H9 (cell line): ENCODE results near the gene ADAM11. TPM values are rescaled to one million over a fixed set of nuclear protein-coding genes. Genes with fewer than 3 reads are reported as not detected.

Experiments
- DNase-seq: peaks from one replicate; pipeline ENCODE4 v3.0.0-alpha.2; 2017
- H2AFZ ChIP-seq: one replicate; pipeline ENCODE4 v1.6.1; 2013; ENCODE audit warnings: mild to moderate bottlenecking, low read length, control low read depth, moderate library complexity
- H2AK5ac ChIP-seq: 2 replicates; pipeline ENCODE4 v1.6.1; 2013; ENCODE audit warnings: low read length, control low read depth, mixed read lengths; ENCODE audit not compliant: insufficient read length
- H2BK120ac ChIP-seq: one replicate; pipeline ENCODE4 v1.6.1; 2013; ENCODE audit warnings: low read depth, mild to moderate bottlenecking, low read length, control low read depth, inconsistent platforms; ENCODE audit not compliant: poor library complexity, severe bottlenecking
- H2BK12ac ChIP-seq: 2 replicates; pipeline ENCODE4 v1.6.1; 2013; ENCODE audit warnings: low read length, control low read depth, mixed read lengths, low read depth; ENCODE audit not compliant: insufficient read length
- H2BK15ac ChIP-seq: 2 replicates; pipeline ENCODE4 v1.6.1; 2013; ENCODE audit warnings: low read depth, low read length, control low read depth
- H2BK20ac ChIP-seq: one replicate; pipeline ENCODE4 v1.6.1; 2013; ENCODE audit warnings: low read depth, mild to moderate bottlenecking, low read length, control low read depth, inconsistent platforms; ENCODE audit not compliant: poor library complexity, severe bottlenecking
- H2BK5ac ChIP-seq: 2 replicates; pipeline ENCODE4 v1.6.1; 2013; ENCODE audit warnings: low read length, control low read depth, mixed read lengths; ENCODE audit not compliant: insufficient read length
- H3K14ac ChIP-seq: 2 replicates; pipeline ENCODE4 v1.6.1; 2013; ENCODE audit warnings: low read length, control low read depth; ENCODE audit not compliant: insufficient read depth
- H3K18ac ChIP-seq: 2 replicates; pipeline ENCODE4 v1.6.1; 2013; ENCODE audit warnings: low read depth, mild to moderate bottlenecking, mixed read lengths, low read length, control low read depth; ENCODE audit not compliant: insufficient read length
- H3K23ac ChIP-seq: 2 replicates; pipeline ENCODE4 v1.6.1; 2013; ENCODE audit warnings: low read length, control low read depth, mixed read lengths, low read depth; ENCODE audit not compliant: insufficient read length
- H3K23me2 ChIP-seq: 2 replicates; pipeline ENCODE4 v1.6.1; 2013; ENCODE audit warnings: low read depth, mild to moderate bottlenecking, mixed read lengths, low read length, control low read depth; ENCODE audit not compliant: insufficient read length, poor library complexity, severe bottlenecking
- H3K27ac ChIP-seq: 2 replicates; pipeline ENCODE4 v1.5.1; 2013; ENCODE audit warnings: low read length, control low read depth, mixed read lengths, low read depth; ENCODE audit not compliant: insufficient read length
- H3K27me3 ChIP-seq: 2 replicates; pipeline ENCODE4 v1.6.1; 2013; ENCODE audit warnings: low read length, control low read depth, inconsistent platforms; ENCODE audit not compliant: insufficient read depth
- H3K4ac ChIP-seq: 2 replicates; pipeline ENCODE4 v1.6.1; 2013; ENCODE audit warnings: low read depth, mild to moderate bottlenecking, control low read depth, inconsistent platforms, low read length, moderate library complexity
- H3K4me1 ChIP-seq: 2 replicates; pipeline ENCODE4 v1.6.1; 2013; ENCODE audit warnings: low read length, control low read depth, inconsistent platforms; ENCODE audit not compliant: insufficient read depth
- H3K4me2 ChIP-seq: 2 replicates; pipeline ENCODE4 v1.6.1; 2013; ENCODE audit warnings: low read length, control low read depth, mixed read lengths; ENCODE audit not compliant: insufficient read length, insufficient read depth
- H3K56ac ChIP-seq: 2 replicates; pipeline ENCODE4 v1.6.1; 2013; ENCODE audit warnings: low read depth, mild to moderate bottlenecking, mixed read lengths, low read length, control low read depth; ENCODE audit not compliant: insufficient read length
- H3K79me1 ChIP-seq: 2 replicates; pipeline ENCODE4 v1.6.1; 2013; ENCODE audit warnings: low read depth, mild to moderate bottlenecking, moderate library complexity, low read length, control low read depth, inconsistent platforms; ENCODE audit not compliant: insufficient read depth, poor library complexity, severe bottlenecking
- H3K79me2 ChIP-seq: 2 replicates; pipeline ENCODE4 v1.6.1; 2013; ENCODE audit warnings: low read length, control low read depth, inconsistent platforms; ENCODE audit not compliant: insufficient read depth
- H3K9ac ChIP-seq: 2 replicates; pipeline ENCODE4 v1.6.1; 2013; ENCODE audit warnings: low read length, control low read depth, mixed read lengths; ENCODE audit not compliant: insufficient read length; ENCODE audit errors: extremely low read depth
- H3K9me3 ChIP-seq: one replicate; pipeline ENCODE4 v1.6.1; 2013; ENCODE audit warnings: low read depth, low read length, inconsistent platforms; ENCODE audit not compliant: control insufficient read depth
- H3T11ph ChIP-seq: one replicate; pipeline ENCODE4 v1.6.1; 2013; ENCODE audit warnings: mild to moderate bottlenecking, low read length, control low read depth, inconsistent platforms
- H4K20me1 ChIP-seq: one replicate; pipeline ENCODE4 v1.6.1; 2013; ENCODE audit not compliant: control insufficient read depth, insufficient read length, insufficient read depth
- H4K5ac ChIP-seq: 2 replicates; pipeline ENCODE4 v1.6.1; 2013; ENCODE audit warnings: low read depth, mild to moderate bottlenecking, mixed read lengths, low read length, control low read depth; ENCODE audit not compliant: insufficient read length
- H4K8ac ChIP-seq: replicated peaks from 2 replicates; pipeline ENCODE4 v1.6.1; 2013; ENCODE audit warnings: low read length, control low read depth, mixed read lengths, low read depth; ENCODE audit not compliant: insufficient read length
- H4K91ac ChIP-seq: 2 replicates; pipeline ENCODE4 v1.6.1; 2013; ENCODE audit warnings: low read depth, mild to moderate bottlenecking, moderate library complexity, mixed read lengths, low read length, control low read depth; ENCODE audit not compliant: insufficient read length
- H3K27ac Mint-ChIP-seq, 3 experiments: 2 replicates in 2 of 3; 3 replicates in 1 of 3; pipeline ENCODE4 v1.8.0; 2020 to 2021; ENCODE audit warnings: mixed read lengths in 3 of 3, mild to moderate bottlenecking in 1 of 3, moderate library complexity in 1 of 3
- H3K27me3 Mint-ChIP-seq: 2 replicates; pipeline ENCODE4 v1.8.0; 2021; ENCODE audit warnings: low read depth, mild to moderate bottlenecking, moderate library complexity, mixed read lengths
- H3K36me3 Mint-ChIP-seq, 3 experiments: 2 replicates in 2 of 3; 3 replicates in 1 of 3; pipeline ENCODE4 v1.8.0; 2020 to 2021; ENCODE audit warnings: low read depth in 3 of 3, mixed read lengths in 3 of 3; ENCODE audit not compliant: insufficient read depth in 1 of 3
- H3K4me1 Mint-ChIP-seq, 2 experiments: 2 replicates each; pipeline ENCODE4 v1.8.0; 2020; ENCODE audit warnings: mixed read lengths in 2 of 2
- H3K4me3 Mint-ChIP-seq, 2 experiments: 2 replicates in 1 of 2; 3 replicates in 1 of 2; pipeline ENCODE4 v1.8.0; 2020 to 2021; ENCODE audit warnings: mild to moderate bottlenecking in 2 of 2, mixed read lengths in 2 of 2, moderate library complexity in 1 of 2
- H3K9me3 Mint-ChIP-seq, 2 experiments: 2 replicates in 1 of 2; 3 replicates in 1 of 2; pipeline ENCODE4 v1.8.0; 2020; ENCODE audit warnings: mild to moderate bottlenecking in 2 of 2, mixed read lengths in 2 of 2, moderate library complexity in 1 of 2
- CTCF ChIP-seq: fragments of 200-600 bp; sonication (generic); conservative IDR thresholded peaks from 3 replicates; pipeline ENCODE4 v1.8.0; 2021; ENCODE audit warnings: antibody characterized with exemption, mild to moderate bottlenecking
- WGBS: extraction: QIAGEN DNeasy Blood & Tissue Kit; methylation state at CpG from one replicate; pipeline ENCODE4 v1.1.7; 2013; ENCODE audit warnings: missing lambda C conversion rate, low lambda C conversion rate, mixed read lengths; ENCODE audit not compliant: insufficient read length; ENCODE audit errors: extremely low coverage; 5-methylcytosine and 5-hydroxymethylcytosine counted together
- total RNA-seq: library from RNA; stranded (reverse); gene quantifications from 2 replicates; pipeline ENCODE4 v1.2.1, GENCODE V29; 2021

Gene ADAM11
- total RNA-seq, 1 experiment from 2014 or later = 4.6 TPM

GRCh38 chr17:44797802-44798201, 39.0 kb downstream of the ADAM11 start:
- Histone ChIP-seq H2BK120ac (no peak overlapping the region), H2BK5ac (no peak overlapping the region), H3K79me2 (no peaks in the 10 kb centered on the region), H3K56ac (no peak overlapping the region), H4K91ac (no peak overlapping the region), H4K5ac (no peak overlapping the region), H3K23ac (no peak overlapping the region), H3K79me1 (peaks cover 3% of the 10 kb centered on the region), H3K27me3 (no peaks in the 10 kb centered on the region), H2BK12ac (no peak overlapping the region), H3K23me2 (no peaks in the 10 kb centered on the region), H4K8ac (no peak overlapping the region), H3K4me1 (no peaks in the 10 kb centered on the region; the same call in 1 of the 2 replicates), H2AK5ac (no peak overlapping the region), H3K27ac (no peak overlapping the region), H3K14ac (no peak overlapping the region), H3K4me2 (no peak overlapping the region), H3T11ph (no peak overlapping the region), H3K4ac (no peak overlapping the region), H3K9me3 (no peaks in the 10 kb centered on the region), H2BK15ac (no peak overlapping the region), H2AFZ (no peak overlapping the region), H3K18ac (no peak overlapping the region), H4K20me1 (no peaks in the 10 kb centered on the region), H3K9ac (no peak overlapping the region), H2BK20ac (no peak overlapping the region)
- no peaks in the 10 kb centered on the region for H3K27me3 Mint-ChIP-seq
- no peaks in the 10 kb centered on the region for H3K9me3 Mint-ChIP-seq
- peaks cover 5 to 20% of the 10 kb centered on the region in 2 experiments for H3K4me1 Mint-ChIP-seq
- TF ChIP-seq CTCF = no peak
- H3K36me3 Mint-ChIP-seq = peaks cover 17 to 45% (median 29%) of the 10 kb centered on the region in 3 experiments; a peak in 6 of 7 replicates
- DNase-seq = no peak
- peak overlapping the region in 2 of 3 experiments; percentile 45 to 85; a peak in 5 of 7 replicates for H3K27ac Mint-ChIP-seq
- H3K4me3 Mint-ChIP-seq = no peak overlapping the region
- WGBS = no CpG with 5 or more reads among the region's 11 CpGs
